ENCODE results near the gene MAPK7.

Gene MAPK7

GRCh38 chr17:19344311-19345066 is 33.8 kb upstream of the MAPK7 start:
- H3K4me3 ChIP-seq (ENCODE audit: low read depth in 1 of 2, low read length in 1 of 2): no peak overlapping the region
- H3K9me3 ChIP-seq: no peaks in the 10 kb centered on the region
- H3K27ac ChIP-seq: no peak overlapping the region
- no peak for TF ChIP-seq CTCF (IDR thresholded peaks at IDR 0.05)
- H3K36me3 ChIP-seq: no peaks in the 10 kb centered on the region
- peaks cover 8% of the 10 kb centered on the region for H3K27me3 ChIP-seq
- no peaks in the 10 kb centered on the region for H3K4me1 ChIP-seq (ENCODE audit: control insufficient read depth in 1 of 2, insufficient read depth in 1 of 2, low read depth in 1 of 2, low read length in 1 of 2)

DNA sequence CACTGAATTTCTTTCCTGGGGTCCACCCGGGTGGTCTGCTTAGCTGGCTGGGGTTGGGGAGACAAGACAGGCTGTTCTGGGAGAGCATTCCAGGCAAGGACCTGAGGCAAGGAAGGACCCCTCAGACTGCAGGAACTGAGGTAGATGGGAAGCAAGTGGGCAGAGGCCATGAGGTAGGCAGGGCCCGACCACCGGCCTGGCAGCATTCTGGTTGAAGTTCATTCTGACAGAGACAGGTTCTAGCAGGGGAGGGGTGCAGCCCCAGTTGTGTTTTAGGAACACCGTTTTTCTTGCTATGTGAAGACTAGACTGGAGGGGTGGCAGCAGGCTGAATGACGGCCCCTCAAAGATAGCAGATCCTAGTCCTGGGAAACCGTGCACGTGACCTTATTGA is 33.2 kb upstream of the MAPK7 start:
- peaks cover 5% of the 10 kb centered on the region for H3K27me3 ChIP-seq
- no peak overlapping the region for H3K4me3 ChIP-seq (ENCODE audit: low read depth in 1 of 2, low read length in 1 of 2)
- no peak overlapping the region for H3K27ac ChIP-seq
- H3K4me1 ChIP-seq (ENCODE audit: control insufficient read depth in 1 of 2, insufficient read depth in 1 of 2, low read depth in 1 of 2, low read length in 1 of 2): no peaks in the 10 kb centered on the region
- no peaks in the 10 kb centered on the region for H3K9me3 ChIP-seq
- no peaks in the 10 kb centered on the region for H3K36me3 ChIP-seq
- no peak for TF ChIP-seq CTCF (IDR thresholded peaks at IDR 0.05)

DNA sequence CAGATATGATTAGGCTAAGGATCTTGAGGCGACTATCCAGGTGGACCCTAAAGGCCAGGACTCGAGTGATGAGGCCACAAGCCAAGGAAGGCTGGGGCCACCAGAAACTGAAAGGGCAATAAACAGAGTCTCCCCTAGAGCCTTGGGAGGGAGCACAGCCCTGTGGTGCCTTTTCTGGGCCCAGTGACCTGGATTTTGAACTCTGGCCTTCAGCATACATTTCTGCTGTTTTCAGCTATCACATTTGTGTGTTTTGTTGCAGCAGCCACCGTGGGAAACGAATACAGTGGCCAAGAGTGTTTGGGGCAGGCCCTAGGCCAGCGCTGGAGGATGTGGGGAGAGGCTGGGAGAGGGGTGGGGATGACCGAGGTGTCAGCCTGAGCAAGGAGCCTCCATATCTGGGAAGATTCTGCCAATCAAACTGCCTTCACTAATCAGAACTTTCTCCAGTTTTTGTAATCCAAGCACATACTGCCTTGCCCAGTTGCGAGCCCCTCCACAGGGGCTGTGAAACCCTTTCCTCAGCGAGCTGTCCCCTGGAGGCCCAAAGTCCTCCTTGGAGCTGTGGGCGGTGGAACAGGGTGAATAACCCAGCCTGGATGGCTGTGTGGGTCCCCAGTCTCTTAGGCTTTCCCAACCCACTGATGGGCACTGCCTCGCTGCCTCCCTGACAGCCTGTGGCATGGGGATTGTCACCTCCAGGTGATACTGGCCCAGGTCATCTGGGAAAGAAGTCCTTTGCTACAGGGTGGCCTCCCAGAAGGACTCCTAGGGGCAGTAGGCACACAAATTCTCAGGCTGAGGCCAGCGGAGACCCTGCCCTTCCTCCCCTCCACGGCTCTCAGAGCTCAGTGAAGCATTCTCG is 32.6 kb upstream of the MAPK7 start:
- no peaks in the 10 kb centered on the region for H3K36me3 ChIP-seq
- no peaks in the 10 kb centered on the region for H3K4me1 ChIP-seq (ENCODE audit: control insufficient read depth in 1 of 2, insufficient read depth in 1 of 2, low read depth in 1 of 2, low read length in 1 of 2)
- H3K4me3 ChIP-seq (ENCODE audit: low read depth in 1 of 2, low read length in 1 of 2): no peak overlapping the region
- H3K9me3 ChIP-seq: no peaks in the 10 kb centered on the region
- peaks cover 5% of the 10 kb centered on the region for H3K27me3 ChIP-seq
- TF ChIP-seq CTCF (IDR thresholded peaks at IDR 0.05): no peak
- H3K27ac ChIP-seq: no peak overlapping the region

- Histone ChIP-seq H3K9me3 (no peaks in the 10 kb centered on the region), H3K27me3 (peaks cover under 1% of the 10 kb centered on the region), H3K4me1 (ENCODE audit: control insufficient read depth in 1 of 2, insufficient read depth in 1 of 2, low read depth in 1 of 2, low read length in 1 of 2) (no peaks in the 10 kb centered on the region), H3K4me3 (ENCODE audit: low read depth in 1 of 2, low read length in 1 of 2) (no peak overlapping the region), H3K36me3 (no peaks in the 10 kb centered on the region), H3K27ac (no peak overlapping the region)
- no peak for TF ChIP-seq CTCF (IDR thresholded peaks at IDR 0.05)
Measured at GRCh38 chr17:19346351-19347255, 31.7 kb upstream of the MAPK7 start.

- no peak overlapping the region for H3K27ac ChIP-seq
- TF ChIP-seq CTCF (IDR thresholded peaks at IDR 0.05): no peak
- no peaks in the 10 kb centered on the region for H3K36me3 ChIP-seq
- no peaks in the 10 kb centered on the region for H3K9me3 ChIP-seq
- no peak overlapping the region for H3K4me3 ChIP-seq (ENCODE audit: low read depth in 1 of 2, low read length in 1 of 2)
- no peaks in the 10 kb centered on the region for H3K4me1 ChIP-seq (ENCODE audit: control insufficient read depth in 1 of 2, insufficient read depth in 1 of 2, low read depth in 1 of 2, low read length in 1 of 2)
- no peaks in the 10 kb centered on the region for H3K27me3 ChIP-seq
Measured at GRCh38 chr17:19347323-19348080, 30.8 kb upstream of the MAPK7 start.
